IMR-90 (cell line): ENCODE data around the gene ZDHHC12. TPM values are rescaled to one million over a fixed set of nuclear protein-coding genes. Genes with fewer than 3 reads are reported as not detected.

Experiments used
- ATAC-seq: fragments of 200-7000 bp; cut with Tn5 transposase; 2 replicates; pipeline ENCODE4 v1.9.1; 2020; ENCODE audit warnings: low read depth, mild to moderate bottlenecking, moderate library complexity
- BruUV-seq: library from RNA; stranded (reverse); fragments of 400-500 nt; replicated peaks from 2 replicates; lab custom pipeline; 2021; lab: Mats Ljungman, UMichigan
- CTCF ChIA-PET: fragments of 300-600 bp; formaldehyde crosslinking; extraction: SDS; loops from one replicate; lab custom pipeline; 2021; ENCODE audit warnings: antibody characterized with exemption; lab: Yijun Ruan, JAX
- POLR2A ChIA-PET: fragments of 300-600 bp; sonication (Branson Sonifier 250); formaldehyde crosslinking; loops from one replicate; lab custom pipeline; 2022; ENCODE audit warnings: antibody characterized with exemption; ENCODE audit not compliant: unreplicated experiment; lab: Charles Lee
- DNase-seq: peaks from one replicate; pipeline ENCODE4 v3.0.0; 2013
- H2AFZ ChIP-seq: replicated peaks from 2 replicates; pipeline ENCODE3; 2013; ENCODE audit warnings: low read length, mild to moderate bottlenecking; ENCODE audit not compliant: poor library complexity
- H2AK5ac ChIP-seq: 2 replicates; pipeline ENCODE4 v1.6.1; 2013; ENCODE audit warnings: low read depth, low read length, inconsistent platforms
- H2AK9ac ChIP-seq: replicated peaks from 2 replicates; pipeline ENCODE3; 2013; ENCODE audit warnings: mild to moderate bottlenecking, low read depth, low read length, moderate library complexity; ENCODE audit not compliant: poor library complexity
- H2BK120ac ChIP-seq: 2 replicates; pipeline ENCODE4 v1.6.1; 2013; ENCODE audit warnings: low read depth, low read length, inconsistent platforms
- H2BK15ac ChIP-seq: 3 replicates; pipeline ENCODE4 v1.6.1; 2013; ENCODE audit warnings: low read depth, low read length, inconsistent platforms
- H2BK20ac ChIP-seq: 2 replicates; pipeline ENCODE4 v1.6.1; 2013; ENCODE audit warnings: low read depth, mild to moderate bottlenecking, inconsistent platforms, low read length, moderate library complexity
- H2BK5ac ChIP-seq: 2 replicates; pipeline ENCODE4 v1.6.1; 2013; ENCODE audit warnings: mild to moderate bottlenecking, low read depth, low read length, inconsistent platforms; ENCODE audit not compliant: poor library complexity, severe bottlenecking
- H3K14ac ChIP-seq: replicated peaks from 2 replicates; pipeline ENCODE4 v1.6.1; 2013; ENCODE audit warnings: low read depth, low read length, inconsistent platforms
- H3K18ac ChIP-seq: 2 replicates; pipeline ENCODE4 v1.6.1; 2013; ENCODE audit warnings: low read depth, low read length, control low read depth
- H3K23ac ChIP-seq: 2 replicates; pipeline ENCODE4 v1.6.1; 2013; ENCODE audit warnings: low read depth, low read length, inconsistent platforms
- H3K27ac ChIP-seq: 2 replicates; pipeline ENCODE4 v1.5.1; 2013; ENCODE audit warnings: mild to moderate bottlenecking, control low read depth, low read length; ENCODE audit not compliant: insufficient read depth
- H3K27me3 ChIP-seq: 2 replicates; pipeline ENCODE4 v1.6.1; 2013; ENCODE audit warnings: low read length; ENCODE audit not compliant: control insufficient read depth, insufficient read depth
- H3K36me3 ChIP-seq: 2 replicates; pipeline ENCODE4 v1.6.1; 2013; ENCODE audit warnings: low read length, mixed read lengths; ENCODE audit not compliant: control insufficient read depth, insufficient read depth
- H3K4ac ChIP-seq: 2 replicates; pipeline ENCODE4 v1.6.1; 2013; ENCODE audit warnings: low read depth, low read length, inconsistent platforms
- H3K4me1 ChIP-seq: 2 replicates; pipeline ENCODE4 v1.6.1; 2013; ENCODE audit warnings: low read length, mixed read lengths; ENCODE audit not compliant: control insufficient read depth, insufficient read depth
- H3K4me2 ChIP-seq: 2 replicates; pipeline ENCODE4 v1.6.1; 2013; ENCODE audit warnings: low read depth, mild to moderate bottlenecking, control low read depth, low read length, moderate library complexity
- H3K4me3 ChIP-seq: 2 replicates; pipeline ENCODE4 v1.5.1; 2013; ENCODE audit warnings: low read depth, mild to moderate bottlenecking, control low read depth, low read length, moderate library complexity; ENCODE audit not compliant: insufficient read depth
- H3K56ac ChIP-seq: 2 replicates; pipeline ENCODE4 v1.6.1; 2013; ENCODE audit warnings: low read length, inconsistent platforms; ENCODE audit not compliant: insufficient read depth; ENCODE audit errors: extremely low read depth
- H3K79me1 ChIP-seq, 2 experiments: 2 replicates each; pipeline ENCODE4 v1.6.1; 2013; ENCODE audit warnings: low read length in 2 of 2, inconsistent platforms in 1 of 2, low read depth in 1 of 2
- H3K9ac ChIP-seq: 2 replicates; pipeline ENCODE4 v1.6.1; 2013; ENCODE audit warnings: low read depth, low read length, control low read depth
- H3K9me1 ChIP-seq: 2 replicates; pipeline ENCODE4 v1.6.1; 2013; ENCODE audit warnings: low read length, inconsistent platforms; ENCODE audit not compliant: insufficient read depth
- H3K9me3 ChIP-seq: 2 replicates; pipeline ENCODE4 v1.6.1; 2013; ENCODE audit warnings: low read length; ENCODE audit not compliant: control insufficient read depth, insufficient read depth
- H4K20me1 ChIP-seq: 2 replicates; pipeline ENCODE4 v1.6.1; 2013; ENCODE audit warnings: low read length, inconsistent platforms; ENCODE audit not compliant: insufficient read depth
- H4K5ac ChIP-seq: 2 replicates; pipeline ENCODE4 v1.6.1; 2013; ENCODE audit warnings: mild to moderate bottlenecking, low read depth, low read length, control low read depth
- H4K8ac ChIP-seq, 2 experiments: 2 replicates each; pipeline ENCODE4 v1.6.1; 2013; ENCODE audit warnings: low read depth in 2 of 2, low read length in 2 of 2, control low read depth in 1 of 2, inconsistent platforms in 1 of 2
- H4K91ac ChIP-seq: 2 replicates; pipeline ENCODE4 v1.6.1; 2013; ENCODE audit warnings: low read depth, low read length, inconsistent platforms; ENCODE audit not compliant: insufficient read depth
- CHD1 ChIP-seq: IDR thresholded peaks from 2 replicates; pipeline ENCODE4 v1.6.1; 2012; ENCODE audit warnings: low read depth, low read length, improper control_type of control experiment
- FOS ChIP-seq: fragments of 150-350 bp; IDR thresholded peaks from 2 replicates; pipeline ENCODE4 v1.6.1; 2016; ENCODE audit warnings: low read depth, low read length
- MAZ ChIP-seq: IDR thresholded peaks from 2 replicates; pipeline ENCODE4 v1.6.1; 2012; ENCODE audit warnings: low read depth, mild to moderate bottlenecking, low read length, improper control_type of control experiment, moderate library complexity, borderline replicate concordance
- NFE2L2 ChIP-seq: fragments of 150-350 bp; IDR thresholded peaks from 2 replicates; pipeline ENCODE4 v1.6.1; 2016; ENCODE audit warnings: low read depth, mild to moderate bottlenecking, low read length
- RCOR1 ChIP-seq: IDR thresholded peaks from 2 replicates; pipeline ENCODE4 v1.6.1; 2012; ENCODE audit warnings: mild to moderate bottlenecking, low read length, improper control_type of control experiment; ENCODE audit not compliant: insufficient replicate concordance
- RFX5 ChIP-seq: IDR thresholded peaks from 2 replicates; pipeline ENCODE4 v1.8.0; 2012; ENCODE audit warnings: low read depth, mild to moderate bottlenecking, low read length, moderate library complexity
- WGBS, 2 experiments: methylation state at CpG; one replicate each; pipeline versions ENCODE4 v1.1.5 to v1.1.7; 2013; ENCODE audit warnings: missing lambda C conversion rate in 2 of 2; ENCODE audit not compliant: insufficient read length in 1 of 2; ENCODE audit errors: extremely low coverage in 2 of 2; 5-methylcytosine and 5-hydroxymethylcytosine counted together
- dilution Hi-C: fragments of 300-500 bp; cut with HindIII; formaldehyde crosslinking; loops from one replicate; pipeline ENCODE4 v1.14.3; 2018; ENCODE audit warnings: low sequenced_read_pairs; ENCODE audit not compliant: unreplicated experiment
- in situ Hi-C: fragments of 300-500 bp; cut with MboI; formaldehyde crosslinking; loops from 3 replicates; pipeline ENCODE4 v1.14.3; 2019; ENCODE audit warnings: low sequenced_read_pairs, inconsistent platforms, mixed read lengths
- intact Hi-C: fragments of 100-400 bp; cut with micrococcal nuclease; formaldehyde crosslinking; loops from 2 replicates; pipeline ENCODE4 v1.10.0; 2022
- polyA plus RNA-seq, 3 experiments: library from polyadenylated mRNA; depleted of rRNA; stranded (reverse); fragments of >200 nt; gene quantifications; 2 replicates each; pipeline ENCODE4 v1.2.3, GENCODE V29; 2012; ENCODE audit warnings: low replicate concordance in 1 of 3
- total RNA-seq: library from RNA; depleted of rRNA; stranded (reverse); fragments of >200 nt; gene quantifications from 2 replicates; pipeline ENCODE4 v1.2.3, GENCODE V29; 2012
- TF ChIP-seq, protein P1 (sequence below): fragments of 150-350 bp; IDR thresholded peaks from 2 replicates; pipeline ENCODE4 v1.6.1; 2017; ENCODE audit warnings: mild to moderate bottlenecking, antibody characterized with exemption, low read length, low read depth

Gene ZDHHC12
- total and polyA plus RNA-seq, 2 of the 4 experiments (the other 2 are of a cell fraction): 16.7 to 60.7 TPM

DNA sequence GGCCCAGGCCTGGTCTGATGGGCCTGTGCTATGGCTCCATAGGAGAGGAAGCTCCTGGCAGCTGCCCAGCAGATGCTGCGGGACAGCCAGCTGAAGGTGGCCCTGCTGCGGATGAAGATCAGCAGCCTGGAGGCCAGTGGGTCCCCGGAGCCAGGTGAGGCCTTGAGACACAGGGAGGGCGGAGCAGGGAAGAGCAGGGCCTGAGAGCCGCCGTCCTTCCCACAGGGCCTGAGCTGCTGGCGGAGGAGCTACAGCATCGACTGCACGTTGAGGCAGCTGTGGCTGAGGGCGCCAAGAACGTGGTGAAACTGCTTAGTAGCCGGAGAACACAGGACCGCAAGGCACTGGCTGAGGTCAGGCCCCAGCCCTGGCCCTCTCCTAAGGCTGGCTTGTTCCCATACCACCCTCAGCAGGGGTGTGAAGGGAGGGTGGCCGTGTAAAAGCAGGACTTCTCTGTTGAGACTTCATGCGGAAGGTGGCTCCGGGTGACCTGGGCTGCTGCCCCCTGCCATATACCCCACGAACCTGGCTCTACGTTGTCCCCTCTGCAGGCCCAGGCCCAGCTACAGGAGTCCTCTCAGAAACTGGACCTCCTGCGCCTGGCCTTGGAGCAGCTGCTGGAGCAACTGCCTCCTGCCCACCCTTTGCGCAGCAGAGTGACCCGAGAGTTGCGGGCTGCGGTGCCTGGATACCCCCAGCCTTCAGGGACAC, 17.1 kb downstream of the ZDHHC12 start:
- no peaks in the 10 kb centered on the region for H3K27me3 ChIP-seq
- H3K4me1 ChIP-seq: no peaks in the 10 kb centered on the region
- CTCF ChIA-PET: no interaction called here
- ATAC-seq (no peak), DNase-seq (no peak)
- H2AFZ ChIP-seq: no peak overlapping the region
- in situ Hi-C loops: no loop called here
- H2BK120ac ChIP-seq: no peak overlapping the region
- no peak overlapping the region for H3K4me3 ChIP-seq
- H3K79me1 ChIP-seq: peaks cover 0 to 11% of the 10 kb centered on the region in 2 experiments; a peak in 2 of 4 replicates
- dilution Hi-C loops: no loop called here
- POLR2A ChIA-PET: no interaction called here
- no peak overlapping the region for H2BK5ac ChIP-seq
- no peaks in the 10 kb centered on the region for H3K9me3 ChIP-seq
- no peak overlapping the region for H3K23ac ChIP-seq
- WGBS, 2 experiments: 90% methylated on average over 14 of the region's 23 CpGs; no CpG with 5 or more reads in 1 of the 2 experiments
- no peak overlapping the region for H3K4ac ChIP-seq
- no peaks in the 10 kb centered on the region for H3K36me3 ChIP-seq
- intact Hi-C loops: no loop called here
- H3K56ac ChIP-seq: no peak overlapping the region
- H2AK5ac ChIP-seq: no peak overlapping the region
- no peak overlapping the region for H3K14ac ChIP-seq
- H3K4me2 ChIP-seq: no peak overlapping the region
- peaks cover 3% of the 10 kb centered on the region; the same call in 1 of the 2 replicates for H3K9me1 ChIP-seq
- no peak overlapping the region for H4K8ac ChIP-seq
- no peak overlapping the region for H3K18ac ChIP-seq
- no peak overlapping the region for H4K5ac ChIP-seq
- BruUV-seq: no TSS peak
- H3K27ac ChIP-seq: no peak overlapping the region
- no peaks in the 10 kb centered on the region for H4K20me1 ChIP-seq
- TF ChIP-seq CHD1 (no peak), FOS (no peak), RFX5 (no peak), MAZ (no peak), NFE2L2 (no peak), RCOR1 (no peak)
- TF ChIP-seq, protein P1, sequence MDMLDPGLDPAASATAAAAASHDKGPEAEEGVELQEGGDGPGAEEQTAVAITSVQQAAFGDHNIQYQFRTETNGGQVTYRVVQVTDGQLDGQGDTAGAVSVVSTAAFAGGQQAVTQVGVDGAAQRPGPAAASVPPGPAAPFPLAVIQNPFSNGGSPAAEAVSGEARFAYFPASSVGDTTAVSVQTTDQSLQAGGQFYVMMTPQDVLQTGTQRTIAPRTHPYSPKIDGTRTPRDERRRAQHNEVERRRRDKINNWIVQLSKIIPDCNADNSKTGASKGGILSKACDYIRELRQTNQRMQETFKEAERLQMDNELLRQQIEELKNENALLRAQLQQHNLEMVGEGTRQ: no peak
- H3K9ac ChIP-seq: no peak overlapping the region
- H2BK15ac ChIP-seq: no peak overlapping the region
- H2BK20ac ChIP-seq: no peak overlapping the region
- H4K91ac ChIP-seq: no peak overlapping the region
- H2AK9ac ChIP-seq: no peak overlapping the region
